SHP77 (cell line): ENCODE data around the gene REEP5.
"Not testable (repeated sequence)": the region's sequence is repeated elsewhere in the genome, so short reads cannot be mapped to it uniquely, and the experiment has no call there.

Experiments used
- DNase-seq, 2 experiments: peaks; one replicate each; lab custom pipeline; 2025; lab: John Stamatoyannopoulos, UW

The REEP5 gene

DNA sequence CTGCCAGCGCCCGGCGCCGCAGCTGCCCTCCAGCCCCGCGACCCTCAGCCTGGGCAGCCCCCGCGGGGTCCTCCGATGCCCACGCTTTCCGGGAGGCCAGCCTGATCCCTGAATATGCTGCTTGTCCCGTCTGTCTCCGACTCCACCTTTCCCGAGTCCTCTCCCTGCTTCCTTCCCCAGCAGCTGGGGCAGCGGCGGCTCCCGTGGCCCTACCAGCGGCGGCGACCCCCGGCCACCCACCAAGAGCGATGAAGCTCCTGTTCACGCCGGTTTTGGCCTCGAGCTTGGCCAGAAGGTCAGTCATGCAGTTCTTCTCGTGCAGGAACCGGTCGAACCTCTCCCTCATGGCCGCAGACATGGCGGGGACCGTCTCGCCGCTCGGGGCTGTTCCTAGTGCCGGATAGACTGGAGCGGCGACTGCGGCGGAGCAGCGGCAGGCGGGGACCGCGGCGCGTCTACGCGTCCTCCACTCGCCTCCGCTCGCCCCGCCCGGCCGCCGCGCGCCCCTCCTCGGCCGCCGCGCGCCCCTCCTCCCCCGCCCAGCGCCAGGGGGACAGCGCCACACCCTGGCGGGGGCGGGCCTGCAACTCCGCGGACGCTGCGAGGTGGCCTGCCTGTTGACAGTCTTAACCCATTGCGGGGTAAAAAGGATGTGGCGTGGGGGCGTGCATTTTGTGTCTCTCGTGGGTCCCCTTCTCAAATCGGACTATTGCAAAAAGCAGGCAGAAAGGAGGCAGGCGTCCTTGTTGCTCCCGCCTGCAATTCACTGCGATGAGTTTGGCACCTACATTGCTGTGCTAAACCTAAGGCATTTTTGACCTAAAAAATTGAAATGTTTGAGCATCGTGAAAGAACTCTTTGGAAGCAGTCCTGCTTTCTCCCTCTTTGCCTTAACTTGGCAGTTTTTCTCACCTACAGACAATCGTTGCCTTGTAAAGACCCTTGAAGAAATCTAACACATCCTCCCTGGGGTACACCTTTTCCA lies at the start of gene REEP5:
TSS of gene REEP5 (minus strand) at position 395 of the 985 bp plus-strand sequence. CDS start at position 358, 37 bp downstream.
- DNase-seq, result peak; percentile 54 to 78

DNA sequence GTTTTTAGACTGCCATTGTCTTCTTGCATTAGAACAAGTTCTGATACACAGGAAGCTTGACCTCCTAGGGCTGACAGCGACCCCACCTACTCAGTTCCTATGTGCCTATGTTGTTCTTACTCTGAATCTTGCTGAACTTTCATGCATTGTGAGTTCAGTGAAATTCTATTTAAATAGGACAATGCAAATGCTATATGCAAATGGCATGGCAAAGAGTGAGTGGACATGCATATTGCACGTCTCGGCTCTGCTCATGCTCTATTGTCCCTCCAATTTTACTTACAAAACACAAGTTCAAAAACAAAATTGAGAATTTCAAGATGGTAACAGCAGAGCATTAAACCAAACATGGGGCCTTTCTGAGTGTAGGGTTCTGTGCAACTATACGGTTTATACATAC lies 49.2 kb upstream of the REEP5 start:
- no peak for DNase-seq

DNA sequence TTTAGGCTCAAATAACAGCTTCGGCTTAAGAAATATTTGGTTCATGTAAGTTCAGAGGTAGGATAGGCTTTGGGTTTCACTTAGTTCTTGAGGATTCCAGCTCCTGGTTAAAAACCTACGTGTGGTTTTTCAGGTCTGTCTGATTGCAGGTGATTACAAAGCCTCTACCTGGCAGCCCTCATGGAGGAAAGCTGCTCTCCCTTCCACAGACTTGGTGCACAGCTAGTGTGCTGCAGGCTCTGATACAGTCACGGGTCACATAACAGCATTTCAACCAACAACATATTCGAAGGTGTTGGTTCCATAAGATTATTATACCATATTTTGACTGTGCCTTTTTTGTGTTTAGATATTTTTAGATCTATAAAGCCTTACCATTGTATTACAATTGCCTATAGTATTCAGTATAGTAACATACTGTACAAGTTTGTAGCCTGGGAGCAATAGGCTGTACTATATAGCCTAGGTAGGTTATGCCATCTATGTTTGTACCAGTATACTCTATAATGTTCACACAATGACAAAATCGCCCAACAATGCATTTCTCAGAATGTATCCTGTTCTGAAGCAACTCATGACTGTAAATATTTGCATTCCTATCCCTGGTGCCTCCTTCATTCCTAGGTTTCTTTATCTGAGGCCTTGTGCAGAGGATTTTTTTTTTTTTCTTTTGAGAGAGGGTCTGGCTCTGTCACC lies 46.5 kb upstream of the REEP5 start:
- no peak for DNase-seq

DNA sequence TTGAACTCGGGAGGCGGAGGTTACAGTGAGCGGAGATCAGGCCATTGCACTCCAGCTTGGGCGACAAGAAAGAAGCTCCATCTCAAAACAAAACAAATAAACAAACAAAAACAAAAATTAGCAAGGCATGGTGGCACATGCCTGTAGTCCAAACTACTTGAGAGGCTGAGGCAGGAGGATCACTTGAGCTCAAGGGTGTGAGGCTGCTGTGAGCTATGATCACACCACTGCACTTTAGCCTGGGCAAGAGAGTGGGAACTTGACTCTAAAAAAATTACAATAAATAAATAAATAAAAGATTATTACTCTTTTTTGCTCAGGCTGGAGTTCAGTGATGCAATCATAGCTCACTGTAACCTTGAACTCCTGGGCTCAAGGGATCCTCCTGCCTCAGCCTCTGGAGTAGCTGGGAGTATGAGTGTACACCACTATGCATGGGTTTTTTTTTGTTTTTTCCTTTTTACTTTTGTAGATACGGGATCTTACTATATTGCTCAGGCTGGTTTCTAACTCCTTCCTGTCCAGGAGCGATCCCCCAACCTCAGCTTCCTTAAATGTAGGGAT lies 45.6 kb upstream of the REEP5 start:
- no peak for DNase-seq

DNA sequence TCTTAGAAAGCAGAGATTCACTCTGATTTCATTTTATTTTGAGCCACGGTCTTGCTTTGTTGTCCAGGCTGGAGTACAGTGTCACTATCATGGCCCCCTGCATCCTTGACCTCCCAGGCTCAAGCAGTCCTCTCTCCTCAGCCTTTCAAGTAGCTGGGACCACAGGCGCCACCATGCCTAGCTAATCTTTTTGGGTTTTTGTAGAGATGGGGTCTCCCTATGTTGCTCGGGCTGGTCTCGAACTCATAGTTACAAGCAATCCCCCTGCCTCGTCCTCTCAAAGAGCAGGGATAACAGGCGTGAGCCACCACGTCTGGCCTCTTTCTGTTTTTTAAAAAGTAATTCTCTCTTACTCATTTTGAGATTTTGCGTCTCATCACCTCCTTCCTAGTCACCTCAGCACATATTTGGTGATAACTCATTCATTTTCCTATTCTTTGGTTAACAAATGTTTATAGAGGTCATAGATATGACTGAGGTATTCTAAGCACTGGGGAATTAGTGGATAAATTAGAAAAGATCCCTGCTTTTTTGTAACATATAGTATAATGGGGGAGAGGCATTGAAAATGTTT lies 43.8 kb upstream of the REEP5 start:
- DNase-seq, result no peak

DNA sequence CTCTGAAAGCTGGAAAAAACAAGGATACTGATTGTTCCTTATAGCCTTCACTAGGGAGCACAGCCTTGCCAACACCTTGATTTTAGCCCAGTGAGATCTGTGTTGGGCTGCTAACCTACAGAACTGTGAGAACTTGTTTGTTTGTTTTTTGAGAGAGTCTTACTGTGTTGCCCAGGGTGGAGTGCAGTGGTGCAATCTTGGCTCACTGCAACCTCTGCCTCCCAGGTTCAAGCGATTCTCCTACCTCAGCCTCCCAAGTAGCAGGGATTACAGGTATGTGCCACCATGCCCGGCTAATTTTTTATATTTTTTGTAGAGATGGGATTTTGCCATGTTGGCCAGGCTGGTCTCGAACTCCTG lies 41.3 kb upstream of the REEP5 start:
- DNase-seq, result not testable (repeated sequence)

DNA sequence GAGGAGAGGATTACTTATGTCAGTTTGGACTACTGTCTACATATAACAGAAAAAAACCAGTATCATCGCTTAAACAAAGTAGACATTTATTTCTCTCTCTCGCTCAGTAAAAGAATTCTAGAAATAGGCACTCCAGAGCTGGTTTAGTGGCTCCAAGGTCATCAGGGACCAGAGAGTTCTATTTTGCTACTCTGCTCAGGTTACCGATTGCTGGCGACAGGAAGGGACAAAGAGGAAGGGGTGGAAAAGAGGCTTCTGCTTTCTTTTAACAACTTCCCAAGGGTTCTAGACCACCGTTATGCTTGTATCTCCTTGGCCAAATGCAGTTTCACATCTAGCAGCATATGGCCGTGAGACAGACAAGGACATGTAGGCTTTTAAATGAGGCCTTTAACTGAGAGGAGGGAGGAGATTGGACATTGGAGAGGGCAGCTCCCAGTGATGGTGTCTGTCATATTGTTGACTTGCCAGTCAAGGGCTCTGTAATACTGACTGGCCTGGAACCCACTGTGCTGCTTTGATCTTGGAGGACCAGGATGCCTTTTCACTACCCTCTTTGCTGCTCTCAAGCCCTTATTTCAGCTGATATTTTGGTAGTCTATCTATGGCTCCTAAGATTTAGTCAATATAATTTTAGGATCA lies 39.0 kb upstream of the REEP5 start:
- no peak for DNase-seq

DNA sequence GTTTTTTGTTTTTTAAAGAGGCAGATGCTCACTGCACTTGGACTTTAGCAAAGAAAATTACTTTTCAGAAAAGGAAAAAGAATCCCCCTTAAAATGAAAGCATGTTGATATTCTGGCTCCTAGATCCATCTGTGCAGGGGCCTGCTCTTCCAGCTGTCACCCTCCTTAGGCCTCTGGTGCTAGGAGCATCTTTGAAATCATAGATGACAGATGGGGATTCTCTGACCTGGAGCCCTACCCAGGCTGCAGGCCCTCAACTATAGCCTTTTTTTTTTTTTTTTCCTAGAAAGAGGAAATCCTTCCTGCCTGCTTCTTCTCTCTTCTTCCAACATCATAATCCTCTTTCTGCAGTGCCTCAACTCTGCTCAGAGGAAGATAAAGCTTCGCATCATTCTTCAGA lies 38.3 kb upstream of the REEP5 start:
- DNase-seq, result no peak

DNA sequence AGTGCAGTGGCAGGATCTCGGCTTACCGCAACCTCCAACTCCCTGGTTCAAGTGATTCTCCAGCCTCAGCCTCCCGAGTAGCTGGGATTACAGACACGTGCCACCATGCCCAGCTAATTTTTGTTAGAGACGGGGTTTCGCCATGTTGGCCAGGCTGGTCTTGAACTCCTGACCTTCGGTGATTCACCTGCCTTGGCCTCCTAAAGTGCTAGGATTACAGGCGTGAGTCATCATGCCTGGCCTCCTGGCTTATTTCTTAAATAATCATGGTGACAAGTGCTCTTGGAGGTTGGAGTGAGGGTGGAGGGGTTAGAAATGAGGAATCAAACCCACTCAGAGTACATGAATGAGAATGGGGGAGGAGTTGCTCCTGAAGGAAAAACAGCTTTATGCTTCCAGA lies 37.8 kb upstream of the REEP5 start:
- not testable (repeated sequence) for DNase-seq

DNA sequence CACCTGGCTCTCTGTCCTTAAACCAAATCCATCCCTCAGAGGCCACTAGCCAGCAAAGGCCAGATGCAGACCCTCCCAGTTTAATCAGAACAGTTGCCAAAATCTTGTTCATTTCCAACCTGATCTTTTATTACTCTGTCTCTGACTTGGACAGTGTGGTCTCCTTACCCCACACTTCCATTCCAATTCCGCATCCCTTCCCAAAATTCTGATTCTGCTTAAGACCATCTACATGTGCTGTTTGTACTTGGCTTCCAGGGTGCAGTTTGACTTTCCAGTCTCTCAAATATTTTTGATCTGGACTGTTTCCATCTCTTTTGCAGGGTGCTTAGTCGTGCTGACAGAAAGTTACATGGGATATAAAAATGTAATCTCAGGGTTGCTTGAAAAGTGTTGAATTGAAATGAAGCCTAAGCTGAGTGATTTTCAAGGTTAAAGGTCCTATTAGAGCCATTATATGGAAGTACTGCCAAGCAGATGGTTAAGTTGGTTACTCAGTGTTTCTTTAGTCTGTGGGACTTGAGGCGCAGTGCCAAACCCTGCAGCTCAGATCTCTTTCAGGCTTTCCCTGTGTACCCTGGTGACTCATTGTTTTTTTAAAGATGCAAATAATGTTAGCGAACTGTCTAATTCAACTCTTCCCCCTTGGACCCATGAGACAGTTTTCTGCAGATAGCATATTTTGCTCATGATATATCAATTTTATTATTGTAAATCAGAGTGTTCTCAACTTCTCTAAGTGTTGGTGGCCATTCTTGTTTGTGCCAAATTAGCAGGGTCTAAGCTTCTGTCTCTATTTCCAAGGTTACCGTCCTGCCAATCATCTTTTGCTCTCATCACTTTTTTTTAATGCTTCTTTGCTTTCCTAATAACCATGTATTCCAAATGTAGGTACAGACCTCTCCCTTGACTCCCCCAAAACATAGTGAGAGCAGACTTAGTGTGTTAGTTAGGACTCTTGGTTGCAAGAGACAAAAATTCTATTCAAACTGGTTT lies 36.4 kb upstream of the REEP5 start:
- DNase-seq, result peak in 1 of 2 experiments; percentile 18

DNA sequence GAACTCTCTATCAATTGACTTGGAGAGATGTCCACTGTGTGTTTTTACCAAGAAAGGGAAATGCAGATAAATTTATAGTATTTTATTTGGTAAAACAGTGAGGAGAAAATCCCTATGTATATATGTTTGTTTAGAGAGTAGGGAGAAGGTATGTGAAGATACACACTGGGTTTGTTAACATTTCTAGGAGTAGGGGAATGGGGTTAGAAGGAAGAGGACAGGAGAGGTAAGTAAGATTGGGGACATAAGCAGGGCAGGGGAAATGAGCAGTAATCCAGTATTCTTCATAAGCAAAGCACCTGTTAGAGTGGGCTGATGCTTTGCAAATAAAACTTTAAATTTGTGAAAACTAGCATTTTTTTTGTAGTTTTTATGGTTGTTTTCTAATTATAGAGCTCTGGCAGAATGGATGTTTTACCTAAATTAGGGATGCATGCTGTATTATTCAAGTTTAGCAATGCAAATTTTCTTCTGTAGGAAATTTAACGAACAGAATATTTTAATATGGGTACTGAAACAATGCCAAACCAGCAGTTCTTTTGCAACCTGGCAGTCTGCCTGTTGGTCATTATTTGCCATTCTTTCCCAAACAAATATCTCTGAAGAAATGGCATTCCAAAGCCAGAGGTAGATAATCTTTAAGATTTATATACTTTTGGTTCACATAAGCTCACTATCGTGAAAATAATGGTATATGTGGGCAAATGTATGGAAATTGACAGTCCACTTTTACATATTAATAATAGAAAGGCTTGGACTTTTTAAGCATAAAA lies 35.2 kb upstream of the REEP5 start:
- no peak for DNase-seq

DNA sequence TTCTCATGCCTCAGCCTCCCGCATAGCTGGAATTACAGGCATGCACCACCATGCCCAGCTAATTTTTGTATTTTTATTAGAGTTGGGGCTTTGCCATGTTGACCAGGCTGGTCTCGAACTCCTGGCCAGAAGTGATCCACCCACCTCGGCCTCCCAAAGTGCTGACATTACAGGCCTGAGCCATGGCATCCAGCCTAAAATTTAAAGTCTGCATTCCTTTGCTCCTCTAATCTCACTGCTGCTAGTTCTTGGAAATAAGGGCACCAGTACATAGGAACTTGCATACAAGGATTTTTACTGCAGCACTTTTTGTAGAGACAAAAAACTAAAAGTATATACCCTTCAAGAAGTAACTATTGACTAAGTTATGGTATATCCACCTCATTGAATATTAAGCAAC lies 34.6 kb upstream of the REEP5 start:
- DNase-seq, result no peak

DNA sequence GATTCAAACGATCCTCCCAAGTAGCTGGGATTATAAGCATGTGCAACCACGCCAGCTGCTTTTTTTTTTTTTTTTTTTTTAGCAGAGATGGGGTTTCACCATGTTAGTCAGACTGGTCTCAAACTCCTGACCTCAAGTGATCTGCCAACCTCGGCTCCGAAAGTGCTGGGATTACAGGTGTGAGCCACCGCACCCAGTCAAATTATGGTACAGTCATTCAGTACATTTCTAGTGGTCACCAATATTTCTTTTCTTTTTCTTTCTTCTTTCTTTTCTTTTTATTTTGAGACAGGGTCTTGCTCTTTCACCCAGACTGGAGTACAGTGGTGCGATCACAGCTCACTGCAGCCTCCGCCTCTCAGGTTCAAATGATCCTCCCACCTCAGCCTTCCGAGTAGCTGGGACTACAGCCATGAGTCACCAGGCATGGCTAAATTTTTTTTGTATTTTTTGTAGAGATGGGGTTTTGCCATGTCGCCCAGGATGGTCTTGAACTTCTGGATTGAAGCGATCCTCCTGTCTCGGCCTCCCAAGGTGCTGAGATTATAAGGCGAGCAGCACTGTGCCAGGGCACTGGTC lies 29.2 kb upstream of the REEP5 start:
- DNase-seq, result no peak

DNA sequence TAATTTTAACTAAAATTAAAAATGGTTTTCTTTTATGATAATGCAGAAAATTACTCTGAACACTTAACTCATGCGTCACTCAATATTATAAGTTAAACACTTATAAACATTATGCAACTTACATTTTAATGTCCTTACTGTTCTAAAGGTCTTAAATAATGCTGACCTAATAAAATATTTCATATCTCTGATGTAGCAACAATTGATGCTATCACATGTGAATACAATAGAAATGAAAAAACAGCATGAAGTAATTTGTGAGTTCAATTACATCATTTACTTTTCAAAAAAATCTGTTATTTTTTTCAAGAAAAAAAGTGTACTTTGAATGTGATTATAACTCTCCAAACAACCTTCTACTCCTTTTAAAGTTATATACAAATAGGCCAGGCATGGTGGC lies 26.4 kb upstream of the REEP5 start:
- no peak for DNase-seq

DNA sequence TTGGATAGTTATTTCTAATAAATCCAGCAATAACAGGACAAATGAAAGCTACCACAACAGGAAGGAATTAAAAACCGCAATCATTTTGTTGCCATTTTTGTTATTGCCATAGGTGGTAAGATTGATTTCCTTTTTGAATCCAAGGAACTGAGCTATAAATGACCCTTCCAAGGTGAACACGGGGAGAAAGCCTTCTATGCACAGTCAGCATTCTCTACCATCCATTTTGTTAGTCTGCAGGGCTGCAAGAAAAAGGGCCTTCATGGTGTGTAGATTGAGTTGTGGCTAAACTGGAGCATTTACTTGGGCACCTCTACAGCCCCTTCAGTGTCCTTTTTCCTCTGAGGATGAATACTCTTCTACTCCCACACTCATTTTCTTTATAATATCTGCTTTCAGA lies 18.6 kb upstream of the REEP5 start:
- no peak for DNase-seq

DNA sequence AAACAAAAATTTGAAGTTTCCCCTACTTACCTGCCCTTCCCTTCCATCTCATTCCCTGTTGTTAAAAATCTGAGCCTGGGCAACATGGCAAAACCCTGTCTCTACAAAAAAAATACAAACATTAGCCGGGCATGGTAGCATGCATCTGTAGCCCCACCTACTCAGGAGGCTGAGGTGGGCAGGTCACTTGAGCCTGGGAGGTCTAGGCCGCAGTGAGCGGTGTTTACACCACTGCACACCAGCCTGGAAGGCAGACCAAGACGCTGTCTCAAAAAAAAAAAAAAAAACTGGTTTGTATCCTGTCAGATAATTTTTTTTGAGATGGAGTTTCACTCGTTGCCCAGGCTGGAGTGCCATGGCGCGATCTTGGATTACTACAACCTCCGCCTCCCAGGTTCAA lies 16.3 kb upstream of the REEP5 start:
- DNase-seq, result no peak

DNA sequence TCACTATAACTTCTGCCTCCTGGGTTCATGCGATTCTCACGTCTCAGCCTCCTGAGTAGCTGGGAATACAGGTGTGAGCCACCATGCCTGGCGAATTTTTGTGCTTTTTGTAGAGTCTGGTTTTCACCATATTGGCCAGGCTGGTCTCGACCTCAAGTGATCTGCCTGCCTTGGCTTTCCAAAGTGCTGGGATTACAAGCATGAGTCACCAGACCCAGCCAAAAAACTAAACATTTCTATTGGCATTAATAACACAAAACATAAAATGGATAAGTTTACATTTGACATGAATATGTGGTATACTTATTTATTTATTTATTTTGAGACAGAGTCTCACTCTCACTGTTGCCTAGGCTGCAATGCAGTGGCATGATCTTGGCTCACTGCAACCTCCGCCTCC lies 13.6 kb upstream of the REEP5 start:
- no peak for DNase-seq

DNA sequence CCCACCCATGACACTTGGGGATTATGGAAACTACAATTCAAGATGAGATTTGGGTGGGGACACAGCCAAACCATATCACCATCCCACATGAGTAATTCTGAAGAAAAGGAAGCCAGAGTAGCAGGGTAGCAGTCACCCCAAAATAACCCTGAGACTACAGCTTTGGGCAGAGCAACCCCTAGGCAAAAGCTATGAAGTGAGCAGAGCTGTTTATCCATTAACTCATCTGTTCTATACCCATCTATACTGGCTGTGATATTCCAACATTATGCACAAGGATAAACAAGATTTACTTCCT lies 12.3 kb upstream of the REEP5 start:
- no peak for DNase-seq

DNA sequence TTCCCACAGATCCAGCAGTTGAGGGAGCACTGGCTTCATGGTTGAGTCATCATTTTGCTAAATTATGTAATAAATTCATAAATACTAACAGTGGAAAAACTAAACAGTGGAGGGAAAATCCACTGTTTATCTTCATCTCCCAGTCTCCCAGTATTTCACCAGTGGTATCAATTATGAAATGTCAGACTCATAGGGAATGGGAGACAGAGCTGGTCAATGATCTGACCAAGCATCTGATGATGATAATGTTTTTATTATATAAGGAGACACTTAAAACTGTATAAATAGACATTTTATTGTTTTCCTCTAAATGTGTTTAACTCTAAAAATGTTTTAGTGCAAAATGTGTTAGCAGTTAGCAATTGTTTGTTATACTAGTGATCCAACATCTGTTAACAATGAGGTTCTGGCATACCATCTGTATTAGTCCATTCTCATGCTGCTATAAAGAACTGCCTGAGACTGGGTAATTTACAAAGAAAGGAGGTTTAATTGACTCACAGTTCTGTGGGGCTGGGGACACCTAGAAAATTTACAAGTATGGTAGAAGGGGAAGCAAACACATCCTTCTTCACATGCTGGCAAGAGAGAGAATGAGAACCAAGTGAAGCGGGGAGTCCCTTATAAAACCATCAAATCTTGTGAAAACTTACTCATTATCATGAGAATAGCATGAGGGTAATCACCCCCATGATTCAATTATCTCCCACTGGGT lies 11.8 kb upstream of the REEP5 start:
- no peak for DNase-seq
